Umbilical cord (tissue), 2 donors: ENCODE results near the gene PRPF40B. TPM values are rescaled to one million over a fixed set of nuclear protein-coding genes. Genes with fewer than 3 reads are reported as not detected.

Experiments used
- DNase-seq: peaks from one replicate; pipeline ENCODE4 v3.0.0-alpha.2; 2015; ENCODE audit warnings: low spot score
- total RNA-seq: library from RNA; depleted of rRNA; stranded (reverse); fragments of >200 nt; gene quantifications from one replicate; pipeline ENCODE4 v1.2.3, GENCODE V29; 2014; ENCODE audit warnings: low replicate concordance; ENCODE audit not compliant: insufficient read depth

PRPF40B gene
- total RNA-seq, 1 donor from 2014 or later, result 19.5 TPM

DNA sequence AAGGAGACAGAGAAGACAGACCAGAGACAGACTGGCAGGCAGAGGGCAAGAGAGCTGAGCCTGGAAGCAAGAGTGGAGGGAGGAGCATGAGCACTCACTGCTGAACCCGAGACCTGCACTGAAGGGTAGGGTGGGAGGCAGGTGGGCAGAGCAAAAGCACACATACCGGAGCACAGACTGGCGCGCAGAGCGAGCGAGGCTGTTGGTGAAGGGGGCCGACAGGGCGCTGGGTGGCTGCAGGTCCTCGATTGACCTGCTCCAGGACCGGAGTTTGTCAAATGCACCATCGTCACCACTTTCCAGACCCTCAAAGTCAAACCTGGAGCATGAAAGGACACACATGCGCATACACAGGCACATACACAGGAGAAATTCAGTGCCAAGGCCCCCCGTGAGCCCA lies 34.9 kb downstream of the PRPF40B start:
- DNase-seq, result no peak

GRCh38 chr12:49659753-49660152 lies 36.4 kb downstream of the PRPF40B start:
- no peak for DNase-seq

- no peak for DNase-seq
Measured at GRCh38 chr12:49661191-49661590, 37.8 kb downstream of the PRPF40B start.

GRCh38 chr12:49661746-49662145 lies 38.4 kb downstream of the PRPF40B start:
- no peak for DNase-seq

- DNase-seq, result peak; percentile 95
Measured at GRCh38 chr12:49662998-49663843, 39.9 kb downstream of the PRPF40B start.

- DNase-seq, result no peak
Measured at GRCh38 chr12:49664167-49664566, 40.8 kb downstream of the PRPF40B start.

- DNase-seq, result no peak
Measured at GRCh38 chr12:49664591-49665239, 41.4 kb downstream of the PRPF40B start.

GRCh38 chr12:49665384-49665783 lies 42.0 kb downstream of the PRPF40B start:
- peak; percentile 65 for DNase-seq

DNA sequence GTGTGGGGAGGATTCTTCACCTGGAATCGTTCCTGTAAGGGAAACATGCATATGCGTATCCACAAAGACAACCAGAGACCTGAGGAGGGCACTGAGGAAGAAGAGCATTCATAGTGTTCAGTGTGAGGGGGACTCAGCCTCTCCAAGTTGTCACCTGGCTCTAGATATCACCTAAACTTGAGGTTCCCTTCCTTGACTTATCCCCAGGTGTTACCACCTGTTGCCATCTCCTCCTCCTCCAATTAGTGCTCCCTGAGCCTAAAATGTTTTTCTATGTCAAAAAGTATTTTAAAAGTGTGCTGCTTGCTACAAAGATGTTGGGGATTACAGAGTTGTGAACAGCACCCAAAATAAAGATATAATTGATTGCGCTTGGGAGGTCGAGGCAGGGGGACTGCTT lies 42.8 kb downstream of the PRPF40B start:
- no peak for DNase-seq

DNA sequence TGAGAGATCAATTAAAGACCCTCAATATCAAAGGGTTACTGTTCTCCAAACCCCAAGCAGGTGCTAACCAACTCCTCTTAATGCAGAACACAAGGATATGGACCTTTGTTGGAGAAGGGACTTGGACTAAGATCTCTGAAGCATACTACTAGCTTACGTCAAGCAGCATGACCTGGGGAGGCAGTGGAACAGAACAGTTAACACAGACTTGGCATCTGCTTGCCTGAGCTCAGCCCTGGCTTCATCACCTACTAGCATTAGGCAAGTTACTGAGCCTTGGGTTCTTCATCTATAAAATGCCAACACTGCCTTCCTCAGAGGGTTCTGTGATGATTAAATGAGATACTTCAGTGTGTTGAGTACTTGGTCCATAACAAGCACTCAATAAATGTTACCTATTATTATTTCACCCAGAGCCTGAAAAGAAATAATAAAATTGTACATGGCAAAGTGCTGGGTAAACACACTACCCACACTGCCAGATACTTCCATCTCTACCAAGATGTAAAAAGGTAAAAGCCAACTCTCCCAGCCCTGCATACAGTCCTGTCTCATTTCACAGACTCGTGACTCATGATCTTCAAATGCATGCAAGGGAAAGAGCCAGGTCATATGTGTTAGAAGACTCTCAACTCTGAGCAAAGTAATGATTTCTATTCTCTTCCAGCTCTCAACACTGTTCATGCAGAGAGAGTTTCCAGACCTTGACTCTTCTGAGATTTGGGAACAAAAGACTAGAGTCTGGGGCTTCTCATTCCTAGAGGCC lies 44.1 kb downstream of the PRPF40B start:
- no peak for DNase-seq

- DNase-seq, result no peak
Measured at GRCh38 chr12:49669796-49670195, 46.4 kb downstream of the PRPF40B start.

DNA sequence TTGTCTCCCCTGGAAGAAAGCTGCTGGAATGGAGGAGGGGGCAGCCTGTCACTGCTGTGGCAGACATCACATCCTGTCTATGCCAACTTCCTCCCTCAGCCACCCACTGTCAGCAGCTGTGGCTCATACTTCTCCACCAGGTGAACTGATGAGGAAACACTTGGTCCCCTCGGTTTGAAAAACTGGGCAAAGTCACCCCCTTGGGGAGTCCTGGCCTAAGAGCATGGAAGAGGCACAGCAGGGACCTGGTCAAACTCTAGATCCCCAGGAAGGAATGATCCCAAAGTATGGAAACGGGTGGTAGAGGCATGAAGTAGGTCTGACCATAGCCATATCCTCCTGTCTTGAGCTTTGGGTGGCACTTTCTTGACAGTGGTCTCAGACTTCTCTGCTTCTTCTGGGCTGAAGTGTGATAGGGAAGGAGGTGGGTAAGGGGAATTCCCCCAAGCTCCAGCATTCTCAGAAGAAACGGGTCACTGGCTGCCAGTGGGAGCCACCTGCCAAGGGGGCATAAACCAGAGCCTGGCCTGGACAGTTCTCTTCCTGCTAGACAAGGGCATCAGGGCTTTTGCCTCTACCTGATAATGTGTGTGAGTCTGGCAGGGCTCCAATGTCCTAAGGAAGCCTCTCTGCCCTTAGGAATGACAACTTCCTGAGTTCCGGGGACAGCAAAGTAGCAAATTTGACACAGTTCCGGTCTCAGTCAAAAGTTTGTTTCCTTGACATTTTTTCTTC lies 47.8 kb downstream of the PRPF40B start:
- no peak for DNase-seq

DNA sequence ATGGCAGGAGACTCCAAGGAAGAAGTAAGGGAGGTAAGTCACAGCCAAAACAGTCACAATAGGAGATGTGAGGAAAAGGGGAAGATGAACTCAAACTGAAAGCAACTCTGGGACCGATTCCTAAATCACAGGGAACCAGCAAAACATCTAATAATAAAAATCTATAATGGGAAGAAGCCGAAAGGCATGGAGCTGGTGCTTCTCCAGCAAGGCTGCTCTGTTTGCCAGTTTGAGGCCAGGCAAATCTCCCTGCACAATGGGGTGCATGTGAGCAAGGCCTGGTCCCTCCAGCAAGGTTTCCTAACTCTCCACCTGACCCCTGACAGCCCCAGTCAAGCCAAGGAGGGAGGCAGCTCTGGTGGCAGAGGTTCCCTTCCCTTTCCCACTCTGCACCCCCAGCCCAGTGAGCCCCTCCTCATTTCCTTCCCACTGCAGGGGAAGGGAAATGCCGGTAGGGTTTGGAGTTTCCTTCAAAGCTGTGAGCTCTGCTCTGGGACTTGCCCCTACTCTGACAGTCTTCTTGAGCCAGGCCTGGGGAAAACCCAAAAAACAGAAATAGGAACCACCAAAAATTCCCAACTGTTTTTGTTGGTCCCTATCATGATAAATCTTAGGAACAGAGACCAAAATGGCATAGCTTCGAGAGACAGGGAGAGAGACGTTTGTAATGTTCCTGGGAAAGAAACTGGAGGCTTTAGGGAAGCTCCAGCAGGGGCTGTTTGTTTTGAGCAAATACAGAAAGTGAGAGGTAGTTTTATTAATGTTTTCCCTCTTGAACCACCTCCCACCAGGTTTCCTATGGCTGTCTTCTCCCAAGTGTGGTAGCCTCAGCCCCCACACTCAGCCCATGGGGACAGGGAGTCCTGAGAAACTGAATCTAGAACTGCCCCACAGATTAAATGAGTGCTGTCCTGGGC lies 49.2 kb downstream of the PRPF40B start:
- no peak for DNase-seq

- DNase-seq, result peak; percentile 94
Measured at GRCh38 chr12:49673446-49674317, 50.3 kb downstream of the PRPF40B start.

DNA sequence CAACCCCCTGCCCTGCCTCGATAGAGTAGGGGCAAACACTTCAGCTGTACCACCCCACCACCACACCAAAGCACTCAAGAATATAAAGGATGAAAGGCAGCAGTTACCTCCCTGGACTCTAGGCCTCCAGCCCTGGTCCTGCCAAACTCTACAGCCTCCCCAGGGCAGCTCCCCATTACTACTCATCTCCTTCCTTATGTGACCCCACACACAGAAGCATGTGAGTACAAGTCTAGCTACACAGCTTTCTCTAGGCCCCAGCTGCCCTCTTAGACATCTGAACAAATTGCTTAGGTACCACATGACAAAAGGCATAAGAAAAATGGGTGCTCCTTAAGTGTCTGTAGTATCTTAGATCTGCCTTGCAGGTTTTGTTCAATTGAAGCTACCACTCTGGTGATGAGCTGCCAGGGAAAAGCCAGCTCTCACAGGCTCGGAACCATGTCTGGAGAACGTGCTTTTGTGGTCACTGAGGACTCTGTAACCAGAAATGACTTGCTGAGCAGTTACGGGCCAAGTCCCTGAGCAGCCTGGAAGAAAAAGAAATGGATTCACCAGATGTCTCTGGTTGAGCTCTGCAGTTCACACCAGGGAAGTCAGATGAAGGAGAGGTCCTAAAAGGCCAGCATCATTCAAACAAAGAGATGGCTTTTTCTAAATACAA lies 51.1 kb downstream of the PRPF40B start:
- DNase-seq, result no peak

GRCh38 chr12:49675137-49675536 lies 51.8 kb downstream of the PRPF40B start:
- DNase-seq, result no peak

- no peak for DNase-seq
Measured at GRCh38 chr12:49678711-49679110, 55.4 kb downstream of the PRPF40B start.

DNA sequence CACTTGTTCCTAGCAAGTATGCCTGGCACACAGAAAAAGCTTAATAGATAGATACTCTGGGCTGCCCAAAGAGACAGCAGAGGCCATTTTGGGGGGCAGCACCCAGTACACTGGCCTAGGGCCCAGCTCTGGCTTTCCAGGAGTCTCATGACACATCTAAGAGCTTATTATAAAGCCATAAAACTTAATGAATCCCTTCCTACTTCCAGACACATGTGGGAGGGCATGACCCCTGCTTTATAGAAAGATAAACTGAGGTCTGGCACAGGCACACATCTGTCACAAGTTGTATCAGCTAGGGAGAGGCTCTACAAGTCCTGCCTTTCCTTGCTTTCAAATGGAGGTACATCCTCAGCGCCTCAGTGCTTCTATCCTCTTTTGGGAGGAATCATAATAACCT lies 56.7 kb downstream of the PRPF40B start:
- no peak for DNase-seq
